ENCODE measurements around the gene HMOX1. TPM values are rescaled to one million over a fixed set of nuclear protein-coding genes. Genes with fewer than 3 reads are reported as not detected.

Gene HMOX1
- total RNA-seq, 1 experiment from 2014 or later: 93.0 TPM

DNA sequence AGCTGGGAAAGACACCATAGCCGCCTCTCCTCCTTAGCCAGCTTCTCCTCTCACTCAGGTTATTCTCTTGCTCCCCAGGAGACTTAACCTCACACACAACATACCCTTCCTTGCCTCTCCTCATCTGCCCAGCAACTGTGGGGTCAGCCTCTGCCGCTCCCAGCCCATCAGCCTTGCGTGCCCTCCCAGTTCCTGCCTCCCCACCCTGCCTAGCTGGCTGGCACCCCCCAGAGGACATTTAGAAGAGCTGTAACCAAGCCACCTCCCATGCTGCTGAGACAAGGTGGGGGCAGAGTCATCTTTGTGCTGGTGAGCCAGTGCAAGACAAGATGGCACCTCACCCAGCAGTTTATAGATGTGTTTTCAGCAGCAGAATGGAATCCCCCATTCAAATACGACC, 43.0 kb upstream of the HMOX1 start:
- no TSS peak for BruUV-seq (replicated peaks)
- ChIA-PET CTCF (no interaction called here), POLR2A (no interaction called here)
- H3K36me3 ChIP-seq (ENCODE audit: control insufficient read depth, insufficient read depth, low read length): peaks cover 4% of the 10 kb centered on the region
- no peaks in the 10 kb centered on the region for H3K27me3 ChIP-seq (replicated peaks; ENCODE audit: control insufficient read depth, insufficient read depth, low read length)
- Mint-ChIP-seq H3K36me3 (ENCODE audit: insufficient read depth, unreplicated experiment) (peaks cover 10% of the 10 kb centered on the region), H3K4me3 (ENCODE audit: unreplicated experiment) (no peak overlapping the region), H3K27me3 (ENCODE audit: insufficient read depth, unreplicated experiment) (no peaks in the 10 kb centered on the region), H3K4me1 (ENCODE audit: low read depth, unreplicated experiment) (no peaks in the 10 kb centered on the region), H3K9me3 (ENCODE audit: unreplicated experiment) (no peaks in the 10 kb centered on the region), H3K27ac (ENCODE audit: unreplicated experiment) (no peak overlapping the region)
- no peaks in the 10 kb centered on the region for H3K9me3 ChIP-seq
- TF ChIP-seq, protein P1, sequence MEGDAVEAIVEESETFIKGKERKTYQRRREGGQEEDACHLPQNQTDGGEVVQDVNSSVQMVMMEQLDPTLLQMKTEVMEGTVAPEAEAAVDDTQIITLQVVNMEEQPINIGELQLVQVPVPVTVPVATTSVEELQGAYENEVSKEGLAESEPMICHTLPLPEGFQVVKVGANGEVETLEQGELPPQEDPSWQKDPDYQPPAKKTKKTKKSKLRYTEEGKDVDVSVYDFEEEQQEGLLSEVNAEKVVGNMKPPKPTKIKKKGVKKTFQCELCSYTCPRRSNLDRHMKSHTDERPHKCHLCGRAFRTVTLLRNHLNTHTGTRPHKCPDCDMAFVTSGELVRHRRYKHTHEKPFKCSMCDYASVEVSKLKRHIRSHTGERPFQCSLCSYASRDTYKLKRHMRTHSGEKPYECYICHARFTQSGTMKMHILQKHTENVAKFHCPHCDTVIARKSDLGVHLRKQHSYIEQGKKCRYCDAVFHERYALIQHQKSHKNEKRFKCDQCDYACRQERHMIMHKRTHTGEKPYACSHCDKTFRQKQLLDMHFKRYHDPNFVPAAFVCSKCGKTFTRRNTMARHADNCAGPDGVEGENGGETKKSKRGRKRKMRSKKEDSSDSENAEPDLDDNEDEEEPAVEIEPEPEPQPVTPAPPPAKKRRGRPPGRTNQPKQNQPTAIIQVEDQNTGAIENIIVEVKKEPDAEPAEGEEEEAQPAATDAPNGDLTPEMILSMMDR (IDR thresholded peaks at IDR 0.05; ENCODE audit: insufficient read depth in 1 of 2, low read depth in 1 of 2, low read length in 1 of 2, severe bottlenecking in 1 of 2, unreplicated experiment in 1 of 2): no peak
- no peaks in the 10 kb centered on the region for H3K4me1 ChIP-seq
- intact Hi-C loops (cut with micrococcal nuclease; ENCODE audit: unreplicated experiment): no loop called here
- H3K4me3 ChIP-seq (ENCODE audit: low read depth, low read length): no peak overlapping the region
- no peak for DNase-seq

DNA sequence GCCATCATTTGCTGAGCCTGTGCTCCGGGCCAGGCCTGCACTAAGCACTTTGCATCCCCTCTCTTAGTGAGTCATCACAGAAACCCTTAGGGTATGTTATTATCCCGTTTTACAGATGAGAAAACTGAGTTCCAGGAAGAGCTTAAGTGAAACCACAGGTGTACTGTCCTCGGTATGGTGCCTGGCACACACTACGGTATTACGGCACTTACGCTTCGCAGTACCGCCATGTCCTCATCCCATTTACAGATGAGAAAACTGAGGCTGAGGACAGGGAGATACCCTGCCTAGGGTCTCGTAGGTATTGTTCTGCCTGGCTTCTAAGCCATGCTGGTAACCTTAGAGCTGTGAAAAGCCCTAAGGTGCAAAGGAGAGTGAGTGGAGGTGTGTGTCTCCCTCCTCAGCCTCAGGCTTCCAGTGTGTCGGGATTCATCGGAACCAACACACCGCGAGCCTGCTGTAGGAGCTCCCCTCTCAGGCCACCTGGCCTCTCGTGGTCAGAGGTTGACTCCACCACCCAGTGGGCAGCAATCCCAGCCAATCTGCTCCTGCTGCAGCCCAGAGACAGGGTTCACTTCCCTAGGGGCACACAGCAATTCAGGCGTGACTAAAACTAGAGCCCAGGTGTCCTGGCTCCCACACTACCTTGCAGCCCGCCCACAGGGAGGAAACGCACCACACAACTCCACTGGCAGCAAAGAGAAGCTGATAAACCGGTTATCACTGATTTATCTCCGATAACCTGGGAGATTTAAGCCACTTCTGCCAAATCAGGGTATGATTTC, 39.6 kb upstream of the HMOX1 start:
- intact Hi-C loops (cut with micrococcal nuclease; ENCODE audit: unreplicated experiment): no loop called here

DNA sequence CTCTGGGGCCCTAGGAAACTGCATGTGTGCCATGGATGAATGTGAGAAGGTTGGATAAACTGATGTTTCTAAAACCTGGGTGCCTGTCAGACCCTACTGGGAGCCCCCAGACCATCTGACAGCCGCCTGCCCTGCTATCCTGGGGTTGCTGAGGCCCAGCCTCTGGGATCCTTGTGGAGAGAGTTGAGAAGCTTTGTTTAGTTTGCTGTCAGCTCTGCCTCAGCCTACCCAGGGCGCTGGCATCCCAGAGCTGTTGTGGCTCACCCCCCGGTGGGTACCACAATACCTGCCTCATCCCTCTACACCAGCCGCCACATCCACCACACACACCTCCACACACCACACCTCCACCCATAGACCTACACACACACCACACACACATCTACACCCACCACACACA, 38.5 kb upstream of the HMOX1 start:
- Mint-ChIP-seq H3K4me1 (ENCODE audit: low read depth, unreplicated experiment) (no peaks in the 10 kb centered on the region), H3K27me3 (ENCODE audit: insufficient read depth, unreplicated experiment) (no peaks in the 10 kb centered on the region), H3K27ac (ENCODE audit: unreplicated experiment) (no peak overlapping the region), H3K9me3 (ENCODE audit: unreplicated experiment) (no peaks in the 10 kb centered on the region), H3K4me3 (ENCODE audit: unreplicated experiment) (no peak overlapping the region), H3K36me3 (ENCODE audit: insufficient read depth, unreplicated experiment) (peaks cover 5% of the 10 kb centered on the region)
- intact Hi-C loops (cut with micrococcal nuclease; ENCODE audit: unreplicated experiment): no loop called here
- Histone ChIP-seq H3K9me3 (no peaks in the 10 kb centered on the region), H3K36me3 (ENCODE audit: control insufficient read depth, insufficient read depth, low read length) (peaks cover 6% of the 10 kb centered on the region), H3K27me3 (replicated peaks; ENCODE audit: control insufficient read depth, insufficient read depth, low read length) (no peaks in the 10 kb centered on the region), H3K4me3 (ENCODE audit: low read depth, low read length) (no peak overlapping the region), H3K4me1 (no peaks in the 10 kb centered on the region)
- ChIA-PET CTCF (no interaction called here), POLR2A (no interaction called here)
- BruUV-seq (replicated peaks): no TSS peak
- DNase-seq: no peak
- TF ChIP-seq, protein P1 (IDR thresholded peaks at IDR 0.05; ENCODE audit: insufficient read depth in 1 of 2, low read depth in 1 of 2, low read length in 1 of 2, severe bottlenecking in 1 of 2, unreplicated experiment in 1 of 2): no peak

More for the DNA sequence above, 39.6 kb upstream of the HMOX1 start:
- BruUV-seq (replicated peaks): no TSS peak
- Histone ChIP-seq H3K4me1 (no peaks in the 10 kb centered on the region), H3K27me3 (replicated peaks; ENCODE audit: control insufficient read depth, insufficient read depth, low read length) (no peaks in the 10 kb centered on the region), H3K36me3 (ENCODE audit: control insufficient read depth, insufficient read depth, low read length) (peaks cover 8% of the 10 kb centered on the region), H3K4me3 (ENCODE audit: low read depth, low read length) (no peak overlapping the region), H3K9me3 (no peaks in the 10 kb centered on the region)
- no peak for DNase-seq
- POLR2A ChIA-PET: no interaction called here
- Mint-ChIP-seq H3K36me3 (ENCODE audit: insufficient read depth, unreplicated experiment) (peaks cover 5% of the 10 kb centered on the region), H3K4me3 (ENCODE audit: unreplicated experiment) (no peak overlapping the region), H3K4me1 (ENCODE audit: low read depth, unreplicated experiment) (no peaks in the 10 kb centered on the region), H3K27me3 (ENCODE audit: insufficient read depth, unreplicated experiment) (no peaks in the 10 kb centered on the region), H3K9me3 (ENCODE audit: unreplicated experiment) (no peaks in the 10 kb centered on the region), H3K27ac (ENCODE audit: unreplicated experiment) (no peak overlapping the region)
- TF ChIP-seq, protein P1 (IDR thresholded peaks at IDR 0.05; ENCODE audit: insufficient read depth in 1 of 2, low read depth in 1 of 2, low read length in 1 of 2, severe bottlenecking in 1 of 2, unreplicated experiment in 1 of 2): no peak
- CTCF ChIA-PET: no interaction called here
